ENCODE results near the gene ECHS1. TPM values are rescaled to one million over a fixed set of nuclear protein-coding genes. Genes with fewer than 3 reads are reported as not detected.

ECHS1 gene
- total and polyA plus RNA-seq, 10 of the 15 experiments (the other 5 are each of a cell fraction or from before 2014, with no cell fraction given), result 32.7 to 164 (median 62.4) TPM

DNA sequence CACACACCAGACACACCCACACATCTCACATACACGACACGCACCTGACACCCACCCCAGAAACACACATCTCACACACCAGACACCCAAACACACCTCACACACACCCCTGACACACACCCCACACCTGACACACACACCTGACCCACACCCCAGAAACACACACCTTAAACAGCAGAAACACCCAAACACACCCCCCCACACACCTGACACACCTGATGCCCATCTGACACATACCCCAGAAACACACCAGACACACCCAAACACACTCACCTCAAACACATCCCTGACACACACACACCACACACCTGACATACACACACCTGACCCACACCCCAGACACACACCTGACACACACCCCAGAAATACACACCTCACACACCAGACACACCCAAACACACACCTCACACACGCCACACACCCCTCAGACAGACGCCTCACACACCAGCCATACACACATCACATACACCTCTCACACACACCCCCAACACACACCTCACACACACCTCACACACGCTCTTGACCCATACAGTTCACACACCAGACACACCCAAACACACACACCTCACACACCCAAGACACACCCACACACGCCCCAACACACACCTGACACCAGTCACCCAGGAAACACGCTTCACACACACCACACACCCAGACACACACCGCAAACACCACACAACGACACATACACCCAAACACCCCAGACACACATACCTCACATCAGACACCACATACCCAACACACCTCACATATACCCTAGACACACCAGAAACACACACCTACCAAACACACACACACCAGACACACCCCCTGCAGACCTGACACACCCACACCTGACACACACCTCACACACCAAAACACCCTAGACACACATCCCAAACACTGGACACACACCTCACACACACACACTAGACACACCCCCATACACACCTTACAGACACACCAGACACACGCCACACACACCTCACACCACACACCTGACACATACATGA, 34.8 kb downstream of the ECHS1 start:
- H3K27me3 ChIP-seq (replicated peaks in 1 of 2; ENCODE audit: control insufficient read depth in 2 of 2, insufficient read depth in 2 of 2, low read length in 1 of 2), result peaks cover 5 to 9% of the 10 kb centered on the region in 2 experiments

More for the DNA sequence above, 34.8 kb downstream of the ECHS1 start:
- H3K4me3 ChIP-seq, result no peak overlapping the region
- no peak overlapping the region for H3K4me2 ChIP-seq (ENCODE audit: control insufficient read depth, insufficient read depth)
- no peaks in the 10 kb centered on the region; the same call in 2 of the 3 replicates for H3K9me3 ChIP-seq (replicated peaks; ENCODE audit: control insufficient read depth, insufficient read depth, low read length)
- no peak overlapping the region for H3K9ac ChIP-seq (ENCODE audit: control insufficient read depth, insufficient read depth, low read length)
- H3K36me3 ChIP-seq (ENCODE audit: control insufficient read depth in 2 of 2, insufficient read depth in 2 of 2, low read length in 1 of 2), result no peaks in the 10 kb centered on the region
- ATAC-seq (no peak), DNase-seq (ENCODE audit: low read depth, low spot score) (no peak), FAIRE-seq (no peak)
- no peaks in the 10 kb centered on the region for H4K20me1 ChIP-seq (ENCODE audit: control insufficient read depth, insufficient read depth)
- H3K4me1 ChIP-seq (ENCODE audit: control insufficient read depth, insufficient read depth, low read length), result no peaks in the 10 kb centered on the region
- H2AFZ ChIP-seq (ENCODE audit: control insufficient read depth, low read depth, low read length), result no peak overlapping the region
- TF ChIP-seq RUNX3 (IDR thresholded peaks at IDR 0.05; ENCODE audit: low read length), result no peak
- TF ChIP-seq MEF2A (IDR thresholded peaks at IDR 0.05; ENCODE audit: insufficient read depth, low read depth, low read length), result no peak
- TF ChIP-seq RB1 (IDR thresholded peaks at IDR 0.05; ENCODE audit: borderline replicate concordance), result no peak
- TF ChIP-seq, protein P1, sequence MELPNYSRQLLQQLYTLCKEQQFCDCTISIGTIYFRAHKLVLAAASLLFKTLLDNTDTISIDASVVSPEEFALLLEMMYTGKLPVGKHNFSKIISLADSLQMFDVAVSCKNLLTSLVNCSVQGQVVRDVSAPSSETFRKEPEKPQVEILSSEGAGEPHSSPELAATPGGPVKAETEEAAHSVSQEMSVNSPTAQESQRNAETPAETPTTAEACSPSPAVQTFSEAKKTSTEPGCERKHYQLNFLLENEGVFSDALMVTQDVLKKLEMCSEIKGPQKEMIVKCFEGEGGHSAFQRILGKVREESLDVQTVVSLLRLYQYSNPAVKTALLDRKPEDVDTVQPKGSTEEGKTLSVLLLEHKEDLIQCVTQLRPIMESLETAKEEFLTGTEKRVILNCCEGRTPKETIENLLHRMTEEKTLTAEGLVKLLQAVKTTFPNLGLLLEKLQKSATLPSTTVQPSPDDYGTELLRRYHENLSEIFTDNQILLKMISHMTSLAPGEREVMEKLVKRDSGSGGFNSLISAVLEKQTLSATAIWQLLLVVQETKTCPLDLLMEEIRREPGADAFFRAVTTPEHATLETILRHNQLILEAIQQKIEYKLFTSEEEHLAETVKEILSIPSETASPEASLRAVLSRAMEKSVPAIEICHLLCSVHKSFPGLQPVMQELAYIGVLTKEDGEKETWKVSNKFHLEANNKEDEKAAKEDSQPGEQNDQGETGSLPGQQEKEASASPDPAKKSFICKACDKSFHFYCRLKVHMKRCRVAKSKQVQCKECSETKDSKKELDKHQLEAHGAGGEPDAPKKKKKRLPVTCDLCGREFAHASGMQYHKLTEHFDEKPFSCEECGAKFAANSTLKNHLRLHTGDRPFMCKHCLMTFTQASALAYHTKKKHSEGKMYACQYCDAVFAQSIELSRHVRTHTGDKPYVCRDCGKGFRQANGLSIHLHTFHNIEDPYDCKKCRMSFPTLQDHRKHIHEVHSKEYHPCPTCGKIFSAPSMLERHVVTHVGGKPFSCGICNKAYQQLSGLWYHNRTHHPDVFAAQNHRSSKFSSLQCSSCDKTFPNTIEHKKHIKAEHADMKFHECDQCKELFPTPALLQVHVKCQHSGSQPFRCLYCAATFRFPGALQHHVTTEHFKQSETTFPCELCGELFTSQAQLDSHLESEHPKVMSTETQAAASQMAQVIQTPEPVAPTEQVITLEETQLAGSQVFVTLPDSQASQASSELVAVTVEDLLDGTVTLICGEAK (IDR thresholded peaks at IDR 0.05; ENCODE audit: borderline replicate concordance), result no peak
- TF ChIP-seq YBX1 (IDR thresholded peaks at IDR 0.05), result no peak
- no peak for TF ChIP-seq BACH1 (IDR thresholded peaks at IDR 0.05; ENCODE audit: borderline replicate concordance)
- TF ChIP-seq, protein P2, sequence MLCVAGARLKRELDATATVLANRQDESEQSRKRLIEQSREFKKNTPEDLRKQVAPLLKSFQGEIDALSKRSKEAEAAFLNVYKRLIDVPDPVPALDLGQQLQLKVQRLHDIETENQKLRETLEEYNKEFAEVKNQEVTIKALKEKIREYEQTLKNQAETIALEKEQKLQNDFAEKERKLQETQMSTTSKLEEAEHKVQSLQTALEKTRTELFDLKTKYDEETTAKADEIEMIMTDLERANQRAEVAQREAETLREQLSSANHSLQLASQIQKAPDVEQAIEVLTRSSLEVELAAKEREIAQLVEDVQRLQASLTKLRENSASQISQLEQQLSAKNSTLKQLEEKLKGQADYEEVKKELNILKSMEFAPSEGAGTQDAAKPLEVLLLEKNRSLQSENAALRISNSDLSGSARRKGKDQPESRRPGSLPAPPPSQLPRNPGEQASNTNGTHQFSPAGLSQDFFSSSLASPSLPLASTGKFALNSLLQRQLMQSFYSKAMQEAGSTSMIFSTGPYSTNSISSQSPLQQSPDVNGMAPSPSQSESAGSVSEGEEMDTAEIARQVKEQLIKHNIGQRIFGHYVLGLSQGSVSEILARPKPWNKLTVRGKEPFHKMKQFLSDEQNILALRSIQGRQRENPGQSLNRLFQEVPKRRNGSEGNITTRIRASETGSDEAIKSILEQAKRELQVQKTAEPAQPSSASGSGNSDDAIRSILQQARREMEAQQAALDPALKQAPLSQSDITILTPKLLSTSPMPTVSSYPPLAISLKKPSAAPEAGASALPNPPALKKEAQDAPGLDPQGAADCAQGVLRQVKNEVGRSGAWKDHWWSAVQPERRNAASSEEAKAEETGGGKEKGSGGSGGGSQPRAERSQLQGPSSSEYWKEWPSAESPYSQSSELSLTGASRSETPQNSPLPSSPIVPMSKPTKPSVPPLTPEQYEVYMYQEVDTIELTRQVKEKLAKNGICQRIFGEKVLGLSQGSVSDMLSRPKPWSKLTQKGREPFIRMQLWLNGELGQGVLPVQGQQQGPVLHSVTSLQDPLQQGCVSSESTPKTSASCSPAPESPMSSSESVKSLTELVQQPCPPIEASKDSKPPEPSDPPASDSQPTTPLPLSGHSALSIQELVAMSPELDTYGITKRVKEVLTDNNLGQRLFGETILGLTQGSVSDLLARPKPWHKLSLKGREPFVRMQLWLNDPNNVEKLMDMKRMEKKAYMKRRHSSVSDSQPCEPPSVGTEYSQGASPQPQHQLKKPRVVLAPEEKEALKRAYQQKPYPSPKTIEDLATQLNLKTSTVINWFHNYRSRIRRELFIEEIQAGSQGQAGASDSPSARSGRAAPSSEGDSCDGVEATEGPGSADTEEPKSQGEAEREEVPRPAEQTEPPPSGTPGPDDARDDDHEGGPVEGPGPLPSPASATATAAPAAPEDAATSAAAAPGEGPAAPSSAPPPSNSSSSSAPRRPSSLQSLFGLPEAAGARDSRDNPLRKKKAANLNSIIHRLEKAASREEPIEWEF (IDR thresholded peaks at IDR 0.05; ENCODE audit: insufficient replicate concordance, low read depth, low read length), result no peak
- no peak for TF ChIP-seq MYC (IDR thresholded peaks at IDR 0.05; ENCODE audit: insufficient read depth, insufficient read length, insufficient replicate concordance, low read length, severe bottlenecking)
- H3K27ac ChIP-seq (ENCODE audit: control insufficient read depth, insufficient read depth), result no peak overlapping the region
- H3K79me2 ChIP-seq (ENCODE audit: control insufficient read depth, insufficient read depth, low read length), result no peaks in the 10 kb centered on the region
- ChIA-PET CTCF (no interaction called here), SMC1A (ENCODE audit: uncharacterized antibody, unreplicated experiment) (no interaction called here), RAD21 (ENCODE audit: unreplicated experiment) (no interaction called here), POLR2A (no interaction called here)
- intact Hi-C loops (cut with micrococcal nuclease; ENCODE audit: unreplicated experiment), result no loop called here
- BruUV-seq (replicated peaks), result no TSS peak
- in situ Hi-C loops (cut with MboI), result no loop called here
- WGBS (ENCODE audit: insufficient coverage, insufficient replicate concordance, low lambda C conversion rate, missing lambda C conversion rate), result 51% methylated on average over 10 of the region's 10 CpGs

Data from GM12878 (cell line).